Astrocyte of the hippocampus (primary cell): Measurements from ENCODE around the gene RIPK4.
"Not testable (repeated sequence)": the region's sequence is repeated elsewhere in the genome, so short reads cannot be mapped to it uniquely, and the experiment has no call there.

ENCODE experiments used
- DNase-seq: peaks from one replicate; pipeline ENCODE4 v3.0.0; 2011; ENCODE audit warnings: low read depth, low spot score

RIPK4 gene

GRCh38 chr21:41737651-41738324, 29.1 kb downstream of the RIPK4 start:
- no peak for DNase-seq

DNA sequence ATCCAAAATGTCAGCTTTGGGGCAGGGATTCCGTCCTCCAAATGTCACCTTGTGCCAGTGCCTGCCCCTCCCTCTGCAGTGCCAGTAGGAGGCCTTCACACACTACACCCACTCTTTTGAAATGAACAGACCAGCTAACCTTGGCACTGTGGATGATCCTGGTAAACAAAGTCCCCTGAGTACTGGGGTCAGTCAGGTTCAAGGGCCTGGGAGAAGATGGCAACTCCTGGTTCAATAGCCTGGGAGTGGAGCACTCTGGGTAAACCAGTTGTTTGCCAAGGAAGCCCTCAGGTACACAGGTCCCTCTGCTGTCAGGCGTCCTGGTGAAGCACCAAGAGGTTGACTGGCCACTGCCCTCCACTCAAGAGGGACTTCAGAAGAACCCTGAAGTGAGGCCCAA, 30.4 kb downstream of the RIPK4 start:
- DNase-seq, result no peak

DNA sequence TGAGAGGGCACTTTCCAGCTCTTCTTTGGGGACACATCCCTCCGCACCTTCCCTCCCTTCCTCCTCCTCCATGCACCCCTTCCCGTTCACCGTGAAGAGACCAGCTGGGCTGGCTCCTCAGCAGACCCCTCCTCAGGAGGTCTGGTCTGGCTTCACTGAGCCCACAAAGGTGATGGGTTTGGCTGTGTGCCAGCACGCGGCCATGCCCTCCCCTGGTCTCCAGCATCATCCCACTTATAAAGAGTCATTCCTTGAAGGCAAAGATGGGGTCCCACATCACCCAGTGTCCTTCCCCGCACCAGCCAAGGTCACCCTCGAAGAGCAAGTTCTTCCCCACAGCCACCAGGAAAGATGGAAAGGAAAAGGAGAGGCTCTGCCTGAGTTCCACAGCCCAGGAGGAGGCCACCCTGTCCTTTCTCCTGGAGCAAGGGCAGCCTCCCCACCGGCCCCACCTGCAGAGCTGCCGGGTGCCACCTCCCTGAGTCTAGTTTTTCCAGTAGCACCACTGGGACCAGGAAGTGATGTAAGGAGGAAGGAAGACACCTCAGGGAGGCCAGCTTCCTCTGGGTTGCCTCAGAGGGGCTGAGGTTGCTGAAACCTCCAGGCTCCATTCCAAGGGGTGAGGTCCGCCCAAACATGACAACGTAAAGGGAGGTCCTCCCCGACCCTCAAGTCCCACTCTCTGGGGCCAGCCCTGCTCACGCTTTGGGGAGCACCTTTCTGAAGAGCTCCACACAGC, 32.7 kb downstream of the RIPK4 start:
- DNase-seq, result no peak

DNA sequence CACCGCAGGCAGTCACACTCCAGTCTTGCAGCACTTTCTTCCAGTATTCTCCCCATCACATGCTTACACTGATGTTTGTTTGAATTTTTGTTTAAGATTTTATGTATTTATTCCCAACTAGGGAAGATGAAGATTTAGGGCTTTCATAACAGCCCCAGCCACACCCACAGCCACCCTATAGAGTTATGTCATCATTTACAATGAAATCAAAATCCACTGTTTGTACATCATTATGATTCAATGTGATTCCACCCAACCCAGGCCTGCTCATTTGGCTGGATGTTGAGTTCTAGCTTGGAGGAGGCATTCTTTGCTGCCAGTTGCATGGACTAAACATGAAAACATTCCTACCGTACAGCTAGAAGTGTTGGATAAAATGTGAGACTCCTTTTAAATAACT, 35.8 kb downstream of the RIPK4 start:
- DNase-seq, result no peak

DNA sequence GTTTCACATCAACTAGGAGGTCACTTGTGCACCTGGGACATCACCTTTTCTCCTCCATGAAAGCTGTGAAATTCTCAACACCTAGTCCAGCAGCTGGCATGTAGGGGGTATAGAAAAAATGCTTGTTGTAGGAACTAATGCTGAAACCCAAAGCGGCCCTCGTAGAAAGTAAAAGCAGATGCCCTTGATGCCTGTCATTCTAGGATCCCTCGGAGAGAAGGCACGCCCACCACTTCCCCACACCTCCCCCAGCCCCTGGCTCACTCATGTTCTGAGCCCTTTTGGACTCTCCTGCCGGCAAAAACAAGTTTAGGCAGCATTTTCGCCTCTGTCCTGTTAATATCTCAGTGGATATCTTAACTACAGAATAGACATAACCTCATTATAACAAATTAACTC, 36.5 kb downstream of the RIPK4 start:
- DNase-seq, result no peak

GRCh38 chr21:41729701-41730366, 37.0 kb downstream of the RIPK4 start:
- DNase-seq, result no peak

GRCh38 chr21:41727784-41728763, 38.8 kb downstream of the RIPK4 start:
- DNase-seq, result peak; percentile 30

DNA sequence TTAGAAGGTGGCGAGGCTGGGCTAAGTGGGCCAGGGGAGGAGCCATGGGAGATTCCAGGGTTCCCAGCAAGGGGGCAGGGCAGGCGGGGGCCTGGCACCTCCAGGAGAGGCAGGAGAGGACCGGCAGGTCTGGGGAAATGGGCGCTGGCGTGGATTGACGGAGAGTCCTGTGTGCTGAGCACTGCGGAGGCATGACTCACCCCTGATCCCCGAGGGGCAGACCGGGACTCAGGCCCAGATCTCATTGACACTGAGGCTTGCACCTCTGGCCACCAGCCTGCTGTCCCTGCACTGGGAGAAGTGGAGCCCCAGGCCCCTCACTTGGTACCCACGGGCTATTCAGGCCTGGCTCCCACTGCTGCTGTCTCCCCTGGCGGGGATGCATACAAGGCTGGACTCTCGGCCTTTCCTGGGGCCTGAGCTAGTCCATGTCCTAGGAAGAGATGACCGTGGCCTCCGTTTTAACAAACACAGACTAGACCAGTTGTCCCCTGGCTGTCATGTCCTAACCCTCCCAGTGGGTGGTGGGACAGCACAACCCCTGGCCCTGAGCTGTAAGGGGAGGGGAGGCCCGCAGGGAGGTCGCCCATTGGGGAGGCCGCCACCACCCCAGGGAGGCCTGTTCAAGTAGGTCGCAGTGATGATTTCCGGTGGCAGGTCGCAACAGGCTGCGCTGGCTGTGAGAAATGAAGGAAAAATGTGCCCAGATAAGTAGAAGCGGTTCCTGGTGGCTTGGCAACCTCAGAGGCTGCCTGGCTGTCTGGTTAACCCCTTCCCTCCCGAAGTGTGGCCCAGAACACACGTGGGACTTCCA, 39.7 kb downstream of the RIPK4 start:
- peak; percentile 84 for DNase-seq

GRCh38 chr21:41726630-41726969, 40.3 kb downstream of the RIPK4 start:
- no peak for DNase-seq

GRCh38 chr21:41726058-41726558, 40.7 kb downstream of the RIPK4 start:
- DNase-seq, result no peak

DNA sequence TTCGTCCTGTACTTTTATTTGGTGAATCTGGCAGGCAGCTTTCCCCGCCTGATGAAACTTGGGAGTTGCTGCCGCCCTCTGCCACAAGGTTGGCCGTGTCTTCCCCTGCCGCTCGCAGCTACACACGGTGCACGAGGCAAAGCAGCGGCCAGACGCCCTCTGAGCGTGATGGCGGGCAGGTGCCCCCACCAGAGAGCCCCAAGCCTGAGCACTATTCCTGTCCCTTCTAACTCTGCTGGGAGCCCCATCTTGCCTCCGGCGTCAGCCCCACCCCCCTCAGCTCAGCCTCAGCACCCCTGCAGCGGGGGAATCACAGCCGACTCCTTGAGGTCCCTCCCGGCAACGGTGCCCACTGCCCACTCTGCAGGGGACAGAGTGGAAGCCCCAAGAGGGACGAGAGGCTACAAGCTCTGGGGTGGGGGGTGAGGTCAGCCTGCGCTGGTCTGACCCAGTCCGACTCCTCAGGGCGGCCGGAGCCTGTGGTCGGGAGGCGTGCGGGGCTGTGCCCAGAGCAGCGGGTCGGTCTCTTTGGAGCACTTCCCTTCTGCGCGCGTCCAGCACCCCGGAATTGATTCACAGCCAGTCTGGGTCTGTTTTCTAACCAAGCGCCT, 41.3 kb downstream of the RIPK4 start:
- DNase-seq, result peak; percentile 22

GRCh38 chr21:41723835-41724234, 43.0 kb downstream of the RIPK4 start:
- DNase-seq, result not testable (repeated sequence)

GRCh38 chr21:41722052-41723018, 44.5 kb downstream of the RIPK4 start:
- DNase-seq, result no peak

- no peak for DNase-seq
These were observed 46.6 kb downstream of the RIPK4 start for GRCh38 chr21:41720250-41720649.

DNA sequence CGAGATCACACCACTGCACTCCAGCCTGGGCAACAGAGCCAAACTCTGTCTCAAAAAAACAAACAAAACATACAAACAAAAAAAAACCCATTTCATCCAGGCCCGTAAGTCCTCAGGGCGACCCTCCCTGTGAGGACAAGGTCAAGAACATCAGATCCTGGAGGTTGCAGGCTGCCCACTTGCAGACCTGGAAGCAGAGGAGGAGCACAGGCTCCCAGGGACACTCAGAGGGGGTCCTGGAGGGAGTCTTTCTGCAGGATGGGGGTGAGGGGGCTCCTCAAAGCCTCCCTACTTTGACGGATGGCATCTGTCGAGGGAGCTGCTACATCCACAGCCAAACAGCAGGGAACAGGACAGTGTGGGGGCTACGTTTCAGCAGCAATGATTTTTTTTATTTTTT, 47.2 kb downstream of the RIPK4 start:
- DNase-seq, result no peak

DNA sequence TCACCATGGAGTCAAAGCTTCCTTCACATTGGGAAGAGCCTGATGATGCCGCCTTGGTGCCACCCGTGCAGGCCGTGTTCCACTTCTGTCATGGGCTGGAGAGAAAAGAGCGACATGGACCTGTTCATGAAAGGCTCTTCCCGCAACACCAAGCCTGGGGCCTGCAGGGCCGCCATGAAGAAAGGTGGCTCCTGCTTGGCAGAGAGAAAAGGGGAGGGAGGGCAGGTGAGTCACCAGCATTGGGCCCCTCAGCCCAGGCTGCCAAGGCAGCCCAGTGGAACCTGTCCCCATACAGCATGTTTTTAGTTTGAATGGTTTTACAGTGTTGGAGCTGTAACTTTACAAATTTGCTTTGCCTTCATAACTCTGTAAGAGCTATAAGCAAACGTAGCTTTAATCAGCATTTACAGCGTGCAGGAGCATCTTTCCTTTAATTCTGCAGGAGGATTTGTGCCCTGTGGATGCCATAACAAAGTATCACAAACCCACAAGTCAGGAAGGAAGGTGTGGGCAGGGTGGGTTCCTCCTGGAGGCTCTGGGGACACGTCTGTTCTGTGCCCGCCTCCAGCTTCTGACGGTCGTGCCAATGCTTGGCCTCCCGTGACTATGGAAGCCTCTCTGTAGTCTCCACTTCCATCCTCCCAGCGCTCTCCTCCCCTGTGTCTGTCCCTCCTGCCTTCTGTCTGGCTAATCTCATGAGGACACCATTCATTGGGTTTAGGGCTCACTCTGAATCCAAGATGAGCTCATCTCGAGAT, 49.1 kb downstream of the RIPK4 start:
- no peak for DNase-seq

DNA sequence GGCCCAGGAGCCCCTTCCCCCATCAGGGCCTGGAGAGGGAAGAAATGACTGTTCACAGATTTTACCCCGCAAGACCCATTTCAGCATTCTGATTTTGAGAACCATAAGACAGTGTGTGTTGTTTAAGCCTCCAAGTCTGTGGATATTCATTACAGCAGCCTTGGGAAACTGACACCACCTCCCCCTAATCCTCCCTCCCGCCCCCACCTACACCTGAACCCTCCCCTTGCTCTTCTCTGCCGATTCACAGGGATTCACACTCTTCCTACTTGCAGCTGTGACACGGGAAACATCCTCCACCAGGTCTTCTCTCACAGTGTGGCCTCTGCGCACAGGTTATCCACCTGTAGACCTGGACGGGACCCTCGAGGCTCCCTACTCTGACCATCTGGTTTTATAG, 50.1 kb downstream of the RIPK4 start:
- no peak for DNase-seq

DNA sequence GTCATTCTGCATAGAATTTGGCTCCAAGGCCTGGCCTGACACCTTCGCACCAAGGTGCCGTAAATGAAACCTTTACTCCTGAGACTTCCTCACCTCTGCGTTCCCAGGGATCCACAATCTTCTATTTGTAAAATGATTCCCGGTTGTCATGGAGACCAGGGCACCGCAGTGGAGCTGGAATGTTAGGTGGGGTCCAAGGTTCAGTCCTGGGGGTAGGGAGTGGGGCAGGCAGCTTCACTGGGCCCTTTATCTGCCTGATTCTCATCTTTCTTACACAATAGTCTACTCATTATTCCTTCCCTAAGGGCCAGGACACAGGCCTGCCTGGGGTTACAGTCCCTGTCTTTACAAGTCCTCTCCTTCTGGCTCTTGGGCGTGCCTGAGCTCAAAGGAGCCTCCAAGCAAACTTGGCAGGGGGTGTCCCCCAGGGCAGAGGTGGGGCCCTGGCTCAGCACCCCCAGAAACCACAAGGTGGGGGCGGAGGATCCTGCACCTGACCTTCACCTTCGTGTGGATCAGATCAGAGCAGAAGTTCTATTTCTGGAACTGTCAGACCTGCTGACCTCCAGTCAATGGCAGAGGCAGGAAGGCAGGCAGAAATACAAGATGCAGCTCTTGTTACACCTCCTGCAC, 51.1 kb downstream of the RIPK4 start:
- peak; percentile 42 for DNase-seq
